ENCODE results near the gene MPIG6B. TPM values are rescaled to one million over a fixed set of nuclear protein-coding genes. Genes with fewer than 3 reads are reported as not detected.

The MPIG6B gene
- polyA plus RNA-seq, 3 donors = 1.1 to 2.3 (median 1.4) TPM

GRCh38 chr6:31764198-31764597 is 41.0 kb downstream of the MPIG6B start:
- no peak for DNase-seq (ENCODE audit: low read depth in 3 of 3, low spot score in 2 of 3)

GRCh38 chr6:31765559-31765909 is 42.4 kb downstream of the MPIG6B start:
- DNase-seq (ENCODE audit: low read depth in 3 of 3, low spot score in 2 of 3) = no peak

- no peak for DNase-seq (ENCODE audit: low read depth in 3 of 3, low spot score in 2 of 3)
Observed at GRCh38 chr6:31765910-31766794, 43.0 kb downstream of the MPIG6B start.

- no peak for DNase-seq (ENCODE audit: low read depth in 3 of 3, low spot score in 2 of 3)
Observed at GRCh38 chr6:31767096-31767645, 44.0 kb downstream of the MPIG6B start.

- DNase-seq (ENCODE audit: low read depth in 3 of 3, low spot score in 2 of 3) = no peak
Observed at GRCh38 chr6:31768363-31769257, 45.4 kb downstream of the MPIG6B start.

- no peak for DNase-seq (ENCODE audit: low read depth in 3 of 3, low spot score in 2 of 3)
Observed at GRCh38 chr6:31769684-31770371, 46.7 kb downstream of the MPIG6B start.

- DNase-seq (ENCODE audit: low read depth in 3 of 3, low spot score in 2 of 3) = no peak
Observed at GRCh38 chr6:31770860-31771259, 47.7 kb downstream of the MPIG6B start.

GRCh38 chr6:31771992-31772358 is 48.8 kb downstream of the MPIG6B start:
- no peak for DNase-seq (ENCODE audit: low read depth in 3 of 3, low spot score in 2 of 3)

GRCh38 chr6:31775184-31775583 is 52.0 kb downstream of the MPIG6B start:
- DNase-seq (ENCODE audit: low read depth in 3 of 3, low spot score in 2 of 3) = no peak

GRCh38 chr6:31775633-31776484 is 52.7 kb downstream of the MPIG6B start:
- DNase-seq (ENCODE audit: low read depth in 3 of 3, low spot score in 2 of 3) = no peak

Other genes starting within 250 kb of the MPIG6B start
- 1 to 10 TPM; 1.0 to 1.4 (median 1.2) TPM for gene MICB, start 225.2 kb upstream of the MPIG6B start, polyA plus RNA-seq (ENCODE audit: insufficient read length in 3 of 3)
- gene MCCD1, start 194.4 kb upstream of the MPIG6B start, polyA plus RNA-seq (ENCODE audit: insufficient read length in 3 of 3) = 10 to 100 TPM; 13.6 to 24.1 (median 17.7) TPM
- gene DDX39B, start 181.4 kb upstream of the MPIG6B start, polyA plus RNA-seq (ENCODE audit: insufficient read length in 3 of 3) = 100 to 1,000 TPM; 509 to 546 (median 538) TPM
- gene ATP6V1G2, start 176.8 kb upstream of the MPIG6B start, polyA plus RNA-seq (ENCODE audit: insufficient read length in 3 of 3) = 1 to 10 TPM; 5.7 to 7.5 (median 7.3) TPM
- 10 to 100 TPM; 17.6 to 19.3 (median 19.1) TPM for gene NFKBIL1, start 175.8 kb upstream of the MPIG6B start, polyA plus RNA-seq (ENCODE audit: insufficient read length in 3 of 3)
- under 1 TPM; 0.13 to 0.15 (median 0.14) TPM for gene LTA, start 151.1 kb upstream of the MPIG6B start, polyA plus RNA-seq (ENCODE audit: insufficient read length in 3 of 3)
- under 1 TPM; 0.16 to 0.31 (median 0.19) TPM for gene TNF, start 147.8 kb upstream of the MPIG6B start, polyA plus RNA-seq (ENCODE audit: insufficient read length in 3 of 3)
- 1 to 10 TPM in 2 of 3 donors, under 1 TPM in 1; 0.89 to 1.4 (median 1.2) TPM for gene LTB, start 140.9 kb upstream of the MPIG6B start, polyA plus RNA-seq (ENCODE audit: insufficient read length in 3 of 3)
- gene LST1, start 137.1 kb upstream of the MPIG6B start, polyA plus RNA-seq (ENCODE audit: insufficient read length in 3 of 3) = 1 to 10 TPM; 4.9 to 6.5 (median 5.2) TPM
- gene NCR3, start 130.4 kb upstream of the MPIG6B start, polyA plus RNA-seq (ENCODE audit: insufficient read length in 3 of 3) = under 1 TPM in 1 of 3 donors, not detected in 2; 0.16 TPM
- gene AIF1, start 108.1 kb upstream of the MPIG6B start, polyA plus RNA-seq (ENCODE audit: insufficient read length in 3 of 3) = 10 to 100 TPM; 87.4 to 99.7 (median 94.8) TPM
- 100 to 1,000 TPM; 131 to 142 (median 140) TPM for gene PRRC2A, start 102.7 kb upstream of the MPIG6B start, polyA plus RNA-seq (ENCODE audit: insufficient read length in 3 of 3)
- 100 to 1,000 TPM; 212 to 228 (median 226) TPM for gene BAG6, start 70.7 kb upstream of the MPIG6B start, polyA plus RNA-seq (ENCODE audit: insufficient read length in 3 of 3)
- gene APOM, start 67.5 kb upstream of the MPIG6B start, polyA plus RNA-seq (ENCODE audit: insufficient read length in 3 of 3) = 100 to 1,000 TPM in 2 of 3 donors, 10 to 100 TPM in 1; 91.6 to 131 (median 120) TPM
- 10 to 100 TPM; 19.4 to 20.7 (median 20.4) TPM for gene C6orf47, start 62.6 kb upstream of the MPIG6B start, polyA plus RNA-seq (ENCODE audit: insufficient read length in 3 of 3)
- gene GPANK1, start 58.4 kb upstream of the MPIG6B start, polyA plus RNA-seq (ENCODE audit: insufficient read length in 3 of 3) = 10 to 100 TPM; 29.5 to 31.0 (median 30.8) TPM
- gene CSNK2B, start 57.3 kb upstream of the MPIG6B start, polyA plus RNA-seq (ENCODE audit: insufficient read length in 3 of 3) = 100 to 1,000 TPM; 234 to 239 (median 236) TPM
- 10 to 100 TPM; 10.4 to 15.6 (median 12.0) TPM for gene LY6G5B, start 53.4 kb upstream of the MPIG6B start, polyA plus RNA-seq (ENCODE audit: insufficient read length in 3 of 3)
- 1 to 10 TPM; 2.4 to 3.2 (median 2.5) TPM for gene LY6G5C, start 42.3 kb upstream of the MPIG6B start, polyA plus RNA-seq (ENCODE audit: insufficient read length in 3 of 3)
- gene ABHD16A, start 20.0 kb upstream of the MPIG6B start, polyA plus RNA-seq (ENCODE audit: insufficient read length in 3 of 3) = 10 to 100 TPM; 54.8 to 57.3 (median 55.2) TPM
- gene LY6G6F, start 16.5 kb upstream of the MPIG6B start, polyA plus RNA-seq (ENCODE audit: insufficient read length in 3 of 3) = 1 to 10 TPM in 1 of 3 donors, under 1 TPM in 2; 0.44 to 1.5 (median 0.98) TPM
- under 1 TPM in 1 of 3 donors, not detected in 2; 0.34 TPM for gene LY6G6D, start 8.0 kb upstream of the MPIG6B start, polyA plus RNA-seq (ENCODE audit: insufficient read length in 3 of 3)
- under 1 TPM; 0.18 to 0.28 (median 0.22) TPM for gene LY6G6C, start 1.6 kb upstream of the MPIG6B start, polyA plus RNA-seq (ENCODE audit: insufficient read length in 3 of 3)
- gene DDAH2, start 5.9 kb downstream of the MPIG6B start, polyA plus RNA-seq (ENCODE audit: insufficient read length in 3 of 3) = 100 to 1,000 TPM; 157 to 166 (median 162) TPM
- gene CLIC1, start 13.2 kb downstream of the MPIG6B start, polyA plus RNA-seq (ENCODE audit: insufficient read length in 3 of 3) = 100 to 1,000 TPM; 313 to 334 (median 325) TPM
- 10 to 100 TPM; 13.8 to 16.7 (median 15.3) TPM for gene MSH5, start 16.6 kb downstream of the MPIG6B start, polyA plus RNA-seq (ENCODE audit: insufficient read length in 3 of 3)
- 1 to 10 TPM; 2.1 to 7.4 (median 6.0) TPM for gene SAPCD1, start 39.3 kb downstream of the MPIG6B start, polyA plus RNA-seq (ENCODE audit: insufficient read length in 3 of 3)
- gene VWA7, start 54.0 kb downstream of the MPIG6B start, polyA plus RNA-seq (ENCODE audit: insufficient read length in 3 of 3) = 1 to 10 TPM; 6.8 to 9.4 (median 8.5) TPM
- 10 to 100 TPM; 57.2 to 59.4 (median 58.1) TPM for gene VARS1, start 72.4 kb downstream of the MPIG6B start, polyA plus RNA-seq (ENCODE audit: insufficient read length in 3 of 3)
- gene LSM2, start 83.6 kb downstream of the MPIG6B start, polyA plus RNA-seq (ENCODE audit: insufficient read length in 3 of 3) = 10 to 100 TPM; 86.8 to 93.1 (median 87.3) TPM
- 1 to 10 TPM; 4.1 to 4.3 (median 4.3) TPM for gene HSPA1L, start 91.9 kb downstream of the MPIG6B start, polyA plus RNA-seq (ENCODE audit: insufficient read length in 3 of 3)
- 100 to 1,000 TPM in 1 of 3 donors, 10 to 100 TPM in 2; 83.5 to 115 (median 87.1) TPM for gene HSPA1A, start 92.2 kb downstream of the MPIG6B start, polyA plus RNA-seq (ENCODE audit: insufficient read length in 3 of 3)
- 100 to 1,000 TPM; 112 to 164 (median 134) TPM for gene HSPA1B, start 104.4 kb downstream of the MPIG6B start, polyA plus RNA-seq (ENCODE audit: insufficient read length in 3 of 3)
- gene NEU1, start 139.4 kb downstream of the MPIG6B start, polyA plus RNA-seq (ENCODE audit: insufficient read length in 3 of 3) = 10 to 100 TPM; 69.0 to 89.7 (median 77.5) TPM
- 10 to 100 TPM; 34.7 to 45.8 (median 43.8) TPM for gene SLC44A4, start 155.6 kb downstream of the MPIG6B start, polyA plus RNA-seq (ENCODE audit: insufficient read length in 3 of 3)
- 10 to 100 TPM; 67.9 to 74.0 (median 68.5) TPM for gene EHMT2, start 174.3 kb downstream of the MPIG6B start, polyA plus RNA-seq (ENCODE audit: insufficient read length in 3 of 3)
- gene ZBTB12, start 178.7 kb downstream of the MPIG6B start, polyA plus RNA-seq (ENCODE audit: insufficient read length in 3 of 3) = 10 to 100 TPM; 23.5 to 27.3 (median 25.5) TPM
- 1 to 10 TPM; 3.3 to 4.3 (median 4.0) TPM for gene C2, start 204.3 kb downstream of the MPIG6B start, polyA plus RNA-seq (ENCODE audit: insufficient read length in 3 of 3)
- gene CFB, start 222.7 kb downstream of the MPIG6B start, polyA plus RNA-seq (ENCODE audit: insufficient read length in 3 of 3) = 10 to 100 TPM in 1 of 3 donors, 1 to 10 TPM in 2; 5.0 to 17.5 (median 5.7) TPM
- 10 to 100 TPM; 90.8 to 94.0 (median 92.7) TPM for gene NELFE, start 235.6 kb downstream of the MPIG6B start, polyA plus RNA-seq (ENCODE audit: insufficient read length in 3 of 3)
- 10 to 100 TPM; 35.7 to 49.2 (median 37.6) TPM for gene SKIC2, start 235.8 kb downstream of the MPIG6B start, polyA plus RNA-seq (ENCODE audit: insufficient read length in 3 of 3)
- 10 to 100 TPM; 25.7 to 26.8 (median 26.0) TPM for gene DXO, start 248.8 kb downstream of the MPIG6B start, polyA plus RNA-seq (ENCODE audit: insufficient read length in 3 of 3)